Thymus (tissue), 11 donors: Measurements from ENCODE around the gene ACY1. TPM values are rescaled to one million over a fixed set of nuclear protein-coding genes. Genes with fewer than 3 reads are reported as not detected.
"Not testable (repeated sequence)": the region's sequence is repeated elsewhere in the genome, so short reads cannot be mapped to it uniquely, and the experiment has no call there.

ENCODE experiments used
- DNase-seq, 9 donors: peaks; one replicate each; pipeline ENCODE4 v3.0.0-alpha.2; 2013; ENCODE audit warnings: low spot score in 9 of 9, low read depth in 6 of 9, missing footprints in 1 of 9
- H3K27ac ChIP-seq, 2 donors: one replicate each; pipeline ENCODE4 v1.5.1; 2013; ENCODE audit warnings: control low read depth in 1 of 2, low read depth in 1 of 2, low read length in 1 of 2, mild to moderate bottlenecking in 1 of 2, moderate library complexity in 1 of 2
- H3K27me3 ChIP-seq, 2 donors: one replicate each; pipeline ENCODE4 v1.5.1; 2013; ENCODE audit warnings: low read length in 1 of 2; ENCODE audit not compliant: control insufficient read depth in 2 of 2, insufficient read depth in 1 of 2
- H3K36me3 ChIP-seq, 2 donors: one replicate each; pipeline ENCODE4 v1.5.1; 2013; ENCODE audit warnings: low read length in 1 of 2, mild to moderate bottlenecking in 1 of 2, moderate library complexity in 1 of 2; ENCODE audit not compliant: control insufficient read depth in 2 of 2, insufficient read depth in 2 of 2
- H3K4me1 ChIP-seq, 2 donors: one replicate each; pipeline ENCODE4 v1.5.1; 2013; ENCODE audit warnings: low read length in 2 of 2; ENCODE audit not compliant: control insufficient read depth in 2 of 2, insufficient read depth in 2 of 2
- H3K4me3 ChIP-seq, 2 donors: one replicate each; pipeline ENCODE4 v1.5.1; 2013; ENCODE audit warnings: low read length in 2 of 2, control low read depth in 1 of 2, mild to moderate bottlenecking in 1 of 2
- H3K9me3 ChIP-seq, 2 donors: one replicate each; pipeline ENCODE4 v1.5.1; 2013; ENCODE audit warnings: low read length in 1 of 2, mild to moderate bottlenecking in 1 of 2; ENCODE audit not compliant: control insufficient read depth in 2 of 2, insufficient read depth in 1 of 2
- WGBS: extraction: QIAGEN DNeasy Blood & Tissue Kit; methylation state at CpG from one replicate; pipeline ENCODE4 v1.1.7; 2013; 5-methylcytosine and 5-hydroxymethylcytosine counted together
- polyA plus RNA-seq: library from polyadenylated mRNA; stranded (reverse); fragments of 200-250 nt; gene quantifications from one replicate; pipeline ENCODE4 v1.2.3, GENCODE V29; 2013
- total RNA-seq: library from RNA; stranded (reverse); fragments of 120-200 nt; gene quantifications from one replicate; pipeline ENCODE4 v1.2.4, GENCODE V29; 2013
- donor health status: healthy.

The ACY1 gene
- total and polyA plus RNA-seq, 2 donors, result 11.2 to 17.6 TPM

- no peak for DNase-seq
- peaks cover 0 to 5% of the 10 kb centered on the region in 2 donors for H3K36me3 ChIP-seq
- H3K4me1 ChIP-seq, result peaks cover 9 to 35% of the 10 kb centered on the region in 2 donors
- no peak overlapping the region for H3K4me3 ChIP-seq
- H3K27me3 ChIP-seq, result peaks cover 0 to 8% of the 10 kb centered on the region in 2 donors
- no peak overlapping the region for H3K27ac ChIP-seq
- WGBS, result 78% methylated on average over 6 of the region's 6 CpGs
- no peaks in the 10 kb centered on the region for H3K9me3 ChIP-seq
These were observed 1.7 kb downstream of the ACY1 start for GRCh38 chr3:51985063-51985462.

- Histone ChIP-seq H3K27ac (no peak overlapping the region), H3K4me3 (no peak overlapping the region), H3K27me3 (peaks cover 0 to 8% of the 10 kb centered on the region in 2 donors), H3K9me3 (no peaks in the 10 kb centered on the region), H3K4me1 (peaks cover 9 to 35% of the 10 kb centered on the region in 2 donors), H3K36me3 (peaks cover 0 to 1% of the 10 kb centered on the region in 2 donors)
- no peak for DNase-seq
- 91% methylated on average over 12 of the region's 12 CpGs for WGBS
These were observed 2.9 kb downstream of the ACY1 start for GRCh38 chr3:51986010-51986947.

- H3K9me3 ChIP-seq, result no peaks in the 10 kb centered on the region
- H3K27ac ChIP-seq, result no peak overlapping the region
- H3K4me1 ChIP-seq, result peaks cover 6 to 31% of the 10 kb centered on the region in 2 donors
- H3K27me3 ChIP-seq, result peaks cover 0 to 6% of the 10 kb centered on the region in 2 donors
- DNase-seq, result no peak
- no peak overlapping the region for H3K4me3 ChIP-seq
- 98% methylated on average over 7 of the region's 7 CpGs for WGBS
- peaks cover 8 to 14% of the 10 kb centered on the region in 2 donors for H3K36me3 ChIP-seq
These were observed 4.2 kb downstream of the ACY1 start for GRCh38 chr3:51987568-51987967.

- Histone ChIP-seq H3K4me3 (no peak overlapping the region), H3K27me3 (no peaks in the 10 kb centered on the region), H3K4me1 (peaks cover 0 to 26% of the 10 kb centered on the region in 2 donors), H3K27ac (peak overlapping the region in 1 of 2 donors; percentile 11), H3K9me3 (no peaks in the 10 kb centered on the region), H3K36me3 (peaks cover 14 to 22% of the 10 kb centered on the region in 2 donors)
- WGBS, result 77% methylated on average over 15 of the region's 15 CpGs
- no peak for DNase-seq
These were observed 5.2 kb downstream of the ACY1 start for GRCh38 chr3:51988286-51989146.

GRCh38 chr3:51990501-51990971 is 7.2 kb downstream of the ACY1 start:
- not testable (repeated sequence) for H3K4me3 ChIP-seq, H3K27ac ChIP-seq, H3K9me3 ChIP-seq, DNase-seq, H3K27me3 ChIP-seq
- H3K4me1 ChIP-seq, result peaks cover 9 to 29% of the 10 kb centered on the region in 2 donors
- 96% methylated on average over 38 of the region's 38 CpGs for WGBS
- peaks cover 27 to 36% of the 10 kb centered on the region in 2 donors for H3K36me3 ChIP-seq

GRCh38 chr3:51992017-51992682 is 8.8 kb downstream of the ACY1 start:
- H3K27me3 ChIP-seq, result no peaks in the 10 kb centered on the region
- H3K4me3 ChIP-seq, result no peak overlapping the region
- no peak overlapping the region for H3K27ac ChIP-seq
- H3K9me3 ChIP-seq, result no peaks in the 10 kb centered on the region
- H3K36me3 ChIP-seq, result peaks cover 27 to 36% of the 10 kb centered on the region in 2 donors
- H3K4me1 ChIP-seq, result peaks cover 9 to 33% of the 10 kb centered on the region in 2 donors
- 98% methylated on average over 3 of the region's 3 CpGs for WGBS
- no peak for DNase-seq

- H3K27ac ChIP-seq, H3K4me3 ChIP-seq, H3K27me3 ChIP-seq, H3K9me3 ChIP-seq, DNase-seq: not testable (repeated sequence)
- H3K4me1 ChIP-seq, result peaks cover 9 to 32% of the 10 kb centered on the region in 2 donors
- 92% methylated on average over 10 of the region's 13 CpGs for WGBS
- peaks cover 27 to 36% of the 10 kb centered on the region in 2 donors for H3K36me3 ChIP-seq
These were observed 10.3 kb downstream of the ACY1 start for GRCh38 chr3:51993657-51994056.

- Histone ChIP-seq H3K27me3 (no peaks in the 10 kb centered on the region), H3K4me3 (peak overlapping the region in 1 of 2 donors; percentile 98), H3K9me3 (no peaks in the 10 kb centered on the region), H3K27ac (peak overlapping the region in 1 of 2 donors; percentile 45), H3K4me1 (peaks cover 9 to 25% of the 10 kb centered on the region in 2 donors), H3K36me3 (peaks cover 27 to 36% of the 10 kb centered on the region in 2 donors)
- DNase-seq, result no peak
- WGBS, result 98% methylated on average over 2 of the region's 2 CpGs
These were observed 11.2 kb downstream of the ACY1 start for GRCh38 chr3:51994530-51994929.
